Fibroblast of lung (primary cell): ENCODE data around the gene BCLAF1. TPM values are rescaled to one million over a fixed set of nuclear protein-coding genes. Genes with fewer than 3 reads are reported as not detected.

Source experiments
- DNase-seq, 2 donors: peaks; one replicate each; pipeline versions ENCODE4 v3.0.0 to v3.0.0-alpha.2; 2010; ENCODE audit warnings: low read depth in 2 of 2
- H2AFZ ChIP-seq: 2 replicates; pipeline ENCODE4 v1.5.1; 2012; ENCODE audit warnings: low read length, control low read depth, inconsistent platforms
- H3K27ac ChIP-seq: 2 replicates; pipeline ENCODE4 v1.5.1; 2011; ENCODE audit warnings: low read length, control low read depth; ENCODE audit not compliant: insufficient read depth
- H3K27me3 ChIP-seq: 2 replicates; pipeline ENCODE4 v1.5.1; 2011; ENCODE audit warnings: mild to moderate bottlenecking, low read length; ENCODE audit not compliant: control insufficient read depth, insufficient read depth
- H3K36me3 ChIP-seq: 2 replicates; pipeline ENCODE4 v1.5.1; 2011; ENCODE audit warnings: low read length; ENCODE audit not compliant: control insufficient read depth, insufficient read depth
- H3K4me1 ChIP-seq: 2 replicates; pipeline ENCODE4 v1.5.1; 2011; ENCODE audit warnings: low read length; ENCODE audit not compliant: control insufficient read depth, insufficient read depth; ENCODE audit errors: extremely low read depth
- H3K4me2 ChIP-seq: 2 replicates; pipeline ENCODE4 v1.5.1; 2011; ENCODE audit warnings: low read length, control low read depth; ENCODE audit not compliant: insufficient read depth; ENCODE audit errors: extremely low read depth
- H3K4me3 ChIP-seq, 4 experiments: fragments of 200-600 bp in 1 of 4; sonication (generic) in 1 of 4; replicated peaks in 1 of 4; 2 replicates each; pipeline ENCODE4 v1.5.1; 2011 to 2016; ENCODE audit warnings: low read length in 4 of 4, low read depth in 3 of 4, mild to moderate bottlenecking in 3 of 4, control low read depth in 2 of 4, inconsistent platforms in 1 of 4, mixed read lengths in 1 of 4; ENCODE audit not compliant: insufficient read depth in 1 of 4; ENCODE audit errors: control extremely low read depth in 1 of 4
- H3K79me2 ChIP-seq: 2 replicates; pipeline ENCODE4 v1.5.1; 2012; ENCODE audit warnings: mild to moderate bottlenecking, low read length, inconsistent platforms; ENCODE audit not compliant: control insufficient read depth, insufficient read depth
- H3K9ac ChIP-seq: 2 replicates; pipeline ENCODE4 v1.5.1; 2011; ENCODE audit warnings: mild to moderate bottlenecking, low read length, control low read depth; ENCODE audit not compliant: insufficient read depth
- H3K9me3 ChIP-seq: 2 replicates; pipeline ENCODE4 v1.5.1; 2012; ENCODE audit warnings: low read depth, low read length; ENCODE audit not compliant: control insufficient read depth, insufficient read depth
- H4K20me1 ChIP-seq: 2 replicates; pipeline ENCODE4 v1.5.1; 2011; ENCODE audit warnings: low read length; ENCODE audit not compliant: control insufficient read depth, insufficient read depth; ENCODE audit errors: extremely low read depth
- CTCF ChIP-seq, 2 donors: IDR thresholded peaks in 1 of 2; conservative IDR thresholded peaks in 1 of 2; 1 replicate in 1 of 2; 2 replicates in 1 of 2; pipeline ENCODE4 v1.5.1; 2011 to 2012; ENCODE audit warnings: low read length in 2 of 2, control low read depth in 1 of 2, inconsistent platforms in 1 of 2, low read depth in 1 of 2, mild to moderate bottlenecking in 1 of 2
- EZH2 ChIP-seq: IDR thresholded peaks from 2 replicates; pipeline ENCODE4 v1.5.1; 2012; ENCODE audit warnings: low read length, control low read depth, mild to moderate bottlenecking; ENCODE audit errors: missing control alignments
- polyA plus RNA-seq, 2 donors: library from polyadenylated mRNA; depleted of rRNA in 1 of 2; stranded (reverse) in 1 of 2; unstranded in 1 of 2; fragments of >200 nt; gene quantifications; 2 replicates each; pipeline ENCODE4 v1.2.1, GENCODE V29; 2011 to 2012; ENCODE audit warnings: missing spikeins in 1 of 2
- total RNA-seq: library from RNA; depleted of rRNA; stranded (reverse); fragments of >200 nt; gene quantifications from 2 replicates; pipeline ENCODE4 v1.2.1, GENCODE V29; 2014

BCLAF1 gene
- total and polyA plus RNA-seq, 2 donors (not counting 1 experiment from before 2014, with no cell fraction given) = 82.6 to 102 TPM

GRCh38 chr6:136212608-136213007 lies 77.0 kb downstream of the BCLAF1 start:
- DNase-seq = peak in 1 of 2 donors; percentile 61
- no peak overlapping the region for H2AFZ ChIP-seq

GRCh38 chr6:136210398-136211165 lies 79.1 kb downstream of the BCLAF1 start:
- TF ChIP-seq CTCF (conservative IDR thresholded peaks at IDR 0.05 in 1 of 2, IDR thresholded peaks at IDR 0.05 in 1 of 2; ENCODE audit: low read depth in 1 of 2, low read length in 2 of 2) = no peak
- TF ChIP-seq EZH2 = no peak
- no peak overlapping the region for H3K4me3 ChIP-seq
- no peak overlapping the region for H3K9ac ChIP-seq
- no peaks in the 10 kb centered on the region for H3K4me1 ChIP-seq
- H3K36me3 ChIP-seq = no peaks in the 10 kb centered on the region
- H3K27ac ChIP-seq = no peak overlapping the region
- no peaks in the 10 kb centered on the region for H3K79me2 ChIP-seq
- no peaks in the 10 kb centered on the region for H4K20me1 ChIP-seq
- H2AFZ ChIP-seq = no peak overlapping the region
- no peaks in the 10 kb centered on the region for H3K27me3 ChIP-seq
- DNase-seq = no peak
- no peaks in the 10 kb centered on the region for H3K9me3 ChIP-seq
- no peak overlapping the region for H3K4me2 ChIP-seq

More at GRCh38 chr6:136212608-136213007, 77.0 kb downstream of the BCLAF1 start:
- H3K27ac ChIP-seq = no peak overlapping the region
- H3K27me3 ChIP-seq = no peaks in the 10 kb centered on the region
- H3K9ac ChIP-seq = no peak overlapping the region
- H3K79me2 ChIP-seq = no peaks in the 10 kb centered on the region
- H3K9me3 ChIP-seq = no peaks in the 10 kb centered on the region
- H3K4me3 ChIP-seq = no peak overlapping the region
- no peaks in the 10 kb centered on the region for H4K20me1 ChIP-seq
- TF ChIP-seq EZH2 (no peak), CTCF (conservative IDR thresholded peaks at IDR 0.05 in 1 of 2, IDR thresholded peaks at IDR 0.05 in 1 of 2; ENCODE audit: low read depth in 1 of 2, low read length in 2 of 2) (no peak)
- H3K4me1 ChIP-seq = no peaks in the 10 kb centered on the region
- H3K4me2 ChIP-seq = no peak overlapping the region
- no peaks in the 10 kb centered on the region for H3K36me3 ChIP-seq

GRCh38 chr6:136209496-136209895 lies 80.2 kb downstream of the BCLAF1 start:
- H3K4me3 ChIP-seq = no peak overlapping the region
- no peaks in the 10 kb centered on the region for H4K20me1 ChIP-seq
- no peaks in the 10 kb centered on the region for H3K4me1 ChIP-seq
- H3K79me2 ChIP-seq = no peaks in the 10 kb centered on the region
- no peaks in the 10 kb centered on the region for H3K27me3 ChIP-seq
- no peak for DNase-seq
- TF ChIP-seq EZH2 = no peak
- no peak for TF ChIP-seq CTCF (conservative IDR thresholded peaks at IDR 0.05 in 1 of 2, IDR thresholded peaks at IDR 0.05 in 1 of 2; ENCODE audit: low read depth in 1 of 2, low read length in 2 of 2)
- H3K36me3 ChIP-seq = no peaks in the 10 kb centered on the region
- H2AFZ ChIP-seq = no peak overlapping the region
- H3K9ac ChIP-seq = no peak overlapping the region
- no peak overlapping the region for H3K27ac ChIP-seq
- H3K4me2 ChIP-seq = no peak overlapping the region
- no peaks in the 10 kb centered on the region for H3K9me3 ChIP-seq
